Measurements from ENCODE around the gene JAM3.

The JAM3 gene

GRCh38 chr11:134196756-134197155 lies 127.9 kb downstream of the JAM3 start:
- no peak for DNase-seq

- no peak for DNase-seq
These were observed 130.7 kb downstream of the JAM3 start for GRCh38 chr11:134199531-134199930.

- DNase-seq: no peak
These were observed 131.8 kb downstream of the JAM3 start for GRCh38 chr11:134200688-134201087.
